SIG-M5 (cell line): ENCODE measurements around the gene STK33.

Source experiments
- DNase-seq: peaks from one replicate; lab custom pipeline; 2025; lab: John Stamatoyannopoulos, UW

The STK33 gene

GRCh38 chr11:8426076-8426475 is 168.0 kb downstream of the STK33 start:
- no peak for DNase-seq

- DNase-seq: no peak
These were observed 178.8 kb downstream of the STK33 start for GRCh38 chr11:8415195-8415594.

- no peak for DNase-seq
These were observed 185.7 kb downstream of the STK33 start for GRCh38 chr11:8408151-8408941.

GRCh38 chr11:8403310-8403709 is 190.7 kb downstream of the STK33 start:
- no peak for DNase-seq

GRCh38 chr11:8392886-8393285 is 201.1 kb downstream of the STK33 start:
- no peak for DNase-seq

- no peak for DNase-seq
These were observed 201.9 kb downstream of the STK33 start for GRCh38 chr11:8392166-8392565.

- DNase-seq: no peak
These were observed 203.0 kb downstream of the STK33 start for GRCh38 chr11:8390851-8391612.

- DNase-seq: no peak
These were observed 204.7 kb downstream of the STK33 start for GRCh38 chr11:8389029-8389996.

GRCh38 chr11:8387693-8388092 is 206.3 kb downstream of the STK33 start:
- DNase-seq: no peak

- DNase-seq: no peak
These were observed 206.9 kb downstream of the STK33 start for GRCh38 chr11:8387141-8387540.

GRCh38 chr11:8386134-8386864 is 207.7 kb downstream of the STK33 start:
- DNase-seq: no peak

GRCh38 chr11:8384199-8384821 is 209.7 kb downstream of the STK33 start:
- DNase-seq: no peak

GRCh38 chr11:8383627-8384026 is 210.4 kb downstream of the STK33 start:
- no peak for DNase-seq

GRCh38 chr11:8383227-8383626 is 210.8 kb downstream of the STK33 start:
- no peak for DNase-seq

GRCh38 chr11:8382436-8383053 is 211.5 kb downstream of the STK33 start:
- no peak for DNase-seq

- DNase-seq: no peak
These were observed 212.1 kb downstream of the STK33 start for GRCh38 chr11:8381871-8382396.

GRCh38 chr11:8381343-8381742 is 212.7 kb downstream of the STK33 start:
- DNase-seq: no peak

- no peak for DNase-seq
These were observed 218.1 kb downstream of the STK33 start for GRCh38 chr11:8375932-8376331.

- no peak for DNase-seq
These were observed 218.6 kb downstream of the STK33 start for GRCh38 chr11:8375460-8375859.

- no peak for DNase-seq
These were observed 219.3 kb downstream of the STK33 start for GRCh38 chr11:8374716-8375115.
